Small intestine (tissue), 7 donors: Measurements from ENCODE around the gene CMIP. TPM values are rescaled to one million over a fixed set of nuclear protein-coding genes. Genes with fewer than 3 reads are reported as not detected.

Experiments
- DNase-seq, 2 donors: peaks; one replicate each; pipeline versions ENCODE4 v3.0.0 to v3.0.0-alpha.2; 2013
- FAIRE-seq: peaks from 2 replicates; lab custom pipeline; 2012; peaks lifted over from hg19 to GRCh38; lab: Jason Lieb, UNC
- H3K27ac ChIP-seq, 3 donors: one replicate each; pipeline ENCODE4 v1.5.1; 2013; ENCODE audit warnings: low read length in 2 of 3, mild to moderate bottlenecking in 2 of 3, control low read depth in 1 of 3, inconsistent platforms in 1 of 3, low read depth in 1 of 3, moderate library complexity in 1 of 3
- H3K27me3 ChIP-seq, 3 donors: one replicate each; pipeline ENCODE4 v1.6.1; 2013; ENCODE audit warnings: low read length in 3 of 3, inconsistent platforms in 1 of 3; ENCODE audit not compliant: control insufficient read depth in 3 of 3, insufficient read depth in 3 of 3
- H3K36me3 ChIP-seq, 3 donors: one replicate each; pipeline ENCODE4 v1.6.1; 2013; ENCODE audit warnings: low read length in 3 of 3, inconsistent platforms in 1 of 3, low read depth in 1 of 3, mild to moderate bottlenecking in 1 of 3, moderate library complexity in 1 of 3; ENCODE audit not compliant: control insufficient read depth in 3 of 3, insufficient read depth in 2 of 3
- H3K4me1 ChIP-seq, 3 donors: one replicate each; pipeline ENCODE4 v1.6.1; 2013; ENCODE audit warnings: low read length in 2 of 3, inconsistent platforms in 1 of 3, low read depth in 1 of 3, mild to moderate bottlenecking in 1 of 3, moderate library complexity in 1 of 3; ENCODE audit not compliant: control insufficient read depth in 3 of 3, insufficient read depth in 2 of 3
- H3K4me3 ChIP-seq, 3 donors: one replicate each; pipeline ENCODE4 v1.5.1; 2013; ENCODE audit warnings: low read length in 3 of 3, control low read depth in 1 of 3, inconsistent platforms in 1 of 3, low read depth in 1 of 3, mild to moderate bottlenecking in 1 of 3, moderate library complexity in 1 of 3
- H3K9me3 ChIP-seq, 2 donors: one replicate each; pipeline ENCODE4 v1.6.1; 2013; ENCODE audit warnings: low read depth in 1 of 2, low read length in 1 of 2; ENCODE audit not compliant: control insufficient read depth in 2 of 2, insufficient read depth in 1 of 2
- WGBS, 3 donors: extraction: QIAGEN DNeasy Blood & Tissue Kit; methylation state at CpG; one replicate each; pipeline ENCODE4 v1.1.7; 2013; 5-methylcytosine and 5-hydroxymethylcytosine counted together
- polyA plus RNA-seq, 4 donors: library from polyadenylated mRNA; stranded (reverse) in 3 of 4; unstranded in 1 of 4; fragments of 200-250 nt in 3 of 4; fragments of 120-200 nt in 1 of 4; gene quantifications; one replicate each; pipeline versions ENCODE4 v1.2.1 to v1.2.3, GENCODE V29; 2013
- donor health status: healthy with polysubstance abuse.
- donor health status: control.
- donor health status: control.
- donor health status: Bipolar disorder and iron deficiency.
- donor health status: healthy.

Gene CMIP
- polyA plus RNA-seq, 4 donors = 43.8 to 74.7 (median 55.7) TPM

- no peak overlapping the region for H3K27ac ChIP-seq
- no peaks in the 10 kb centered on the region for H3K27me3 ChIP-seq
- FAIRE-seq (no peak), DNase-seq (no peak)
- 87 to 94% (median 90%) methylated on average over 14 of the region's 14 CpGs for WGBS, 3 donors
- H3K4me3 ChIP-seq = no peak overlapping the region
- H3K4me1 ChIP-seq = peaks cover 6 to 10% (median 9%) of the 10 kb centered on the region in 3 donors
- peaks cover 0 to 5% of the 10 kb centered on the region in 2 donors for H3K9me3 ChIP-seq
- peaks cover 0 to 64% (median 3%) of the 10 kb centered on the region in 3 donors for H3K36me3 ChIP-seq
These were observed 72.0 kb downstream of the CMIP start for GRCh38 chr16:81516478-81517149.

- 84 to 95% (median 95%) methylated on average over 4 of the region's 4 CpGs for WGBS, 3 donors
- peaks cover 0 to 63% (median 3%) of the 10 kb centered on the region in 3 donors for H3K36me3 ChIP-seq
- FAIRE-seq = no peak
- no peaks in the 10 kb centered on the region for H3K27me3 ChIP-seq
- H3K4me1 ChIP-seq = peaks cover 8 to 10% (median 9%) of the 10 kb centered on the region in 3 donors
- H3K9me3 ChIP-seq = peaks cover 0 to 4% of the 10 kb centered on the region in 2 donors
- H3K27ac ChIP-seq = no peak overlapping the region
- no peak overlapping the region for H3K4me3 ChIP-seq
- DNase-seq = no peak
These were observed 72.5 kb downstream of the CMIP start for GRCh38 chr16:81517150-81517499.

- H3K36me3 ChIP-seq = peaks cover 0 to 64% (median 3%) of the 10 kb centered on the region in 3 donors
- DNase-seq (no peak), FAIRE-seq (no peak)
- no peak overlapping the region for H3K4me3 ChIP-seq
- 69 to 91% (median 90%) methylated on average over 20 of the region's 20 CpGs for WGBS, 3 donors
- peak overlapping the region in 1 of 3 donors; percentile 2 for H3K27ac ChIP-seq
- H3K9me3 ChIP-seq = peaks cover 0 to 4% of the 10 kb centered on the region in 2 donors
- no peaks in the 10 kb centered on the region for H3K27me3 ChIP-seq
- peaks cover 9 to 10% (median 9%) of the 10 kb centered on the region in 3 donors for H3K4me1 ChIP-seq
These were observed 73.2 kb downstream of the CMIP start for GRCh38 chr16:81517629-81518438.

- H3K4me1 ChIP-seq = peaks cover 4 to 7% (median 6%) of the 10 kb centered on the region in 3 donors
- peaks cover 0 to 64% (median 3%) of the 10 kb centered on the region in 3 donors for H3K36me3 ChIP-seq
- H3K9me3 ChIP-seq = peaks cover 0 to 4% of the 10 kb centered on the region in 2 donors
- peak overlapping the region in 1 of 3 donors; percentile 2 for H3K27ac ChIP-seq
- no peak for FAIRE-seq
- DNase-seq = no peak
- 72 to 88% (median 81%) methylated on average over 8 of the region's 8 CpGs for WGBS, 3 donors
- no peak overlapping the region for H3K4me3 ChIP-seq
- no peaks in the 10 kb centered on the region for H3K27me3 ChIP-seq
These were observed 73.8 kb downstream of the CMIP start for GRCh38 chr16:81518439-81518757.

- 68 to 74% (median 71%) methylated on average over 9 of the region's 9 CpGs for WGBS, 3 donors
- peaks cover 0 to 65% (median 3%) of the 10 kb centered on the region in 3 donors for H3K36me3 ChIP-seq
- H3K27me3 ChIP-seq = no peaks in the 10 kb centered on the region
- no peak for FAIRE-seq
- H3K4me3 ChIP-seq = no peak overlapping the region
- no peak for DNase-seq
- peak overlapping the region in 1 of 3 donors; percentile 22 for H3K27ac ChIP-seq
- peaks cover 0 to 9% (median 0%) of the 10 kb centered on the region in 3 donors for H3K4me1 ChIP-seq
- H3K9me3 ChIP-seq = peaks cover 0 to 4% of the 10 kb centered on the region in 2 donors
These were observed 74.9 kb downstream of the CMIP start for GRCh38 chr16:81519301-81520150.

- Histone ChIP-seq H3K27me3 (no peaks in the 10 kb centered on the region), H3K36me3 (peaks cover 0 to 61% (median 3%) of the 10 kb centered on the region in 3 donors), H3K27ac (no peak overlapping the region), H3K4me3 (no peak overlapping the region), H3K9me3 (peaks cover 0 to 4% of the 10 kb centered on the region in 2 donors), H3K4me1 (peaks cover 0 to 9% (median 0%) of the 10 kb centered on the region in 3 donors)
- FAIRE-seq (no peak), DNase-seq (no peak)
- WGBS, 3 donors = 80 to 92% (median 89%) methylated on average over 4 of the region's 4 CpGs
These were observed 75.5 kb downstream of the CMIP start for GRCh38 chr16:81520151-81520470.

GRCh38 chr16:81520560-81521135 lies 76.0 kb downstream of the CMIP start:
- no peak for FAIRE-seq
- 48 to 81% (median 71%) methylated on average over 4 to 5 of the region's 5 CpGs for WGBS, 3 donors
- peak overlapping the region in 2 of 3 donors; percentile 19 to 22 for H3K27ac ChIP-seq

More at GRCh38 chr16:81520560-81521135, 76.0 kb downstream of the CMIP start:
- peaks cover 0 to 9% (median 0%) of the 10 kb centered on the region in 3 donors for H3K4me1 ChIP-seq
- peaks cover 0 to 4% of the 10 kb centered on the region in 2 donors for H3K9me3 ChIP-seq
- no peaks in the 10 kb centered on the region for H3K27me3 ChIP-seq
- no peak for DNase-seq
- H3K4me3 ChIP-seq = no peak overlapping the region
- H3K36me3 ChIP-seq = peaks cover 0 to 59% (median 3%) of the 10 kb centered on the region in 3 donors
